Endothelial cell of umbilical vein (primary cell): ENCODE results near the gene STK16. TPM values are rescaled to one million over a fixed set of nuclear protein-coding genes. Genes with fewer than 3 reads are reported as not detected.

Experiments
- BruUV-seq: library from RNA; stranded (reverse); fragments of 400-500 nt; replicated peaks from 2 replicates; lab custom pipeline; 2021; lab: Mats Ljungman, UMichigan
- CTCF ChIA-PET: fragments of 300-600, 350-600 bp; sonication (Branson Sonifier 250); formaldehyde crosslinking; loops from one replicate; lab custom pipeline; 2021; ENCODE audit warnings: antibody characterized with exemption, inconsistent platforms; lab: Charles Lee
- POLR2A ChIA-PET: fragments of 300-600, 350-600 bp; sonication (Branson Sonifier 250); formaldehyde crosslinking; loops from one replicate; lab custom pipeline; 2021; ENCODE audit warnings: antibody characterized with exemption, inconsistent platforms; lab: Charles Lee
- DNase-seq: peaks from one replicate; pipeline ENCODE4 v3.0.0-alpha.2; 2011; ENCODE audit warnings: low read depth, low spot score
- FAIRE-seq: peaks from 2 replicates; lab custom pipeline; 2011; peaks lifted over from hg19 to GRCh38; lab: Jason Lieb, UNC
- H2AFZ ChIP-seq: 2 replicates; pipeline ENCODE4 v1.6.0; 2012; ENCODE audit warnings: low read depth, low read length, control low read depth, inconsistent platforms
- H3K27ac ChIP-seq: 2 replicates; pipeline ENCODE4 v1.5.1; 2011; ENCODE audit warnings: low read depth, mild to moderate bottlenecking, control low read depth, low read length, moderate library complexity; ENCODE audit not compliant: insufficient read depth
- H3K27me3 ChIP-seq, 2 experiments: 2 replicates each; pipeline versions ENCODE4 v1.6.0 to v1.6.1; 2011; ENCODE audit warnings: low read length in 2 of 2, mixed read lengths in 1 of 2; ENCODE audit not compliant: control insufficient read depth in 2 of 2, insufficient read depth in 2 of 2
- H3K36me3 ChIP-seq, 2 experiments: 2 replicates in 1 of 2; 3 replicates in 1 of 2; pipeline ENCODE4 v1.5.1; 2011; ENCODE audit warnings: low read length in 2 of 2, mild to moderate bottlenecking in 1 of 2, moderate library complexity in 1 of 2; ENCODE audit not compliant: control insufficient read depth in 2 of 2, insufficient read depth in 2 of 2; ENCODE audit errors: extremely low read depth in 1 of 2
- H3K4me1 ChIP-seq: 3 replicates; pipeline ENCODE4 v1.5.1; 2011; ENCODE audit warnings: mild to moderate bottlenecking, low read length; ENCODE audit not compliant: control insufficient read depth, insufficient read depth; ENCODE audit errors: extremely low read depth
- H3K4me2 ChIP-seq: 2 replicates; pipeline ENCODE4 v1.6.1; 2011; ENCODE audit warnings: low read length, control low read depth, mixed read lengths; ENCODE audit not compliant: insufficient read depth
- H3K4me3 ChIP-seq, 3 experiments: fragments of 200-600 bp in 1 of 3; sonication (generic), shearing (Covaris generic) in 1 of 3; replicated peaks in 1 of 3; 2 replicates each; pipeline ENCODE4 v1.5.1; 2011 to 2016; ENCODE audit warnings: control low read depth in 3 of 3, low read length in 3 of 3, mild to moderate bottlenecking in 2 of 3, inconsistent platforms in 1 of 3, low read depth in 1 of 3, moderate library complexity in 1 of 3; ENCODE audit not compliant: insufficient read depth in 1 of 3
- H3K79me2 ChIP-seq: 2 replicates; pipeline ENCODE4 v1.6.0; 2012; ENCODE audit warnings: low read length, inconsistent platforms; ENCODE audit not compliant: control insufficient read depth, insufficient read depth
- H3K9ac ChIP-seq: replicated peaks from 2 replicates; pipeline ENCODE3; 2011; ENCODE audit warnings: low read length, control low read depth; ENCODE audit not compliant: insufficient read depth; ENCODE audit errors: extremely low read depth
- H3K9me1 ChIP-seq: replicated peaks from 3 replicates; pipeline ENCODE4 v1.6.0; 2011; ENCODE audit warnings: mild to moderate bottlenecking, low read length; ENCODE audit not compliant: control insufficient read depth, insufficient read depth; ENCODE audit errors: extremely low read depth
- H3K9me3 ChIP-seq: replicated peaks from 2 replicates; pipeline ENCODE4 v1.5.1; 2012; ENCODE audit warnings: low read length, inconsistent platforms; ENCODE audit not compliant: control insufficient read depth, insufficient read depth
- H4K20me1 ChIP-seq: replicated peaks from 2 replicates; pipeline ENCODE3; 2011; ENCODE audit warnings: mild to moderate bottlenecking, low read length; ENCODE audit not compliant: control insufficient read depth, insufficient read depth; ENCODE audit errors: extremely low read depth
- CTCF ChIP-seq, 2 donors: IDR thresholded peaks; 1 replicate in 1 of 2; 2 replicates in 1 of 2; pipeline ENCODE4 v1.5.1; 2011; ENCODE audit warnings: low read length in 2 of 2, mild to moderate bottlenecking in 2 of 2, moderate library complexity in 2 of 2, control low read depth in 1 of 2, inconsistent platforms in 1 of 2, low read depth in 1 of 2; ENCODE audit not compliant: insufficient read depth in 1 of 2; ENCODE audit errors: extremely low read depth in 1 of 2
- EZH2 ChIP-seq: IDR thresholded peaks from 2 replicates; pipeline ENCODE4 v1.6.1; 2012; ENCODE audit warnings: borderline replicate concordance, low read depth, mild to moderate bottlenecking, moderate library complexity, low read length, inconsistent platforms; ENCODE audit not compliant: severe bottlenecking
- FOS ChIP-seq: IDR thresholded peaks from 2 replicates; pipeline ENCODE4 v1.6.1; 2011; ENCODE audit warnings: mild to moderate bottlenecking, low read length, moderate library complexity, borderline replicate concordance; ENCODE audit not compliant: insufficient read depth
- GATA2 ChIP-seq: IDR thresholded peaks from 2 replicates; pipeline ENCODE4 v1.7.0; 2011; ENCODE audit warnings: low read depth, mild to moderate bottlenecking, moderate library complexity, mixed read lengths, low read length; ENCODE audit not compliant: insufficient read length, insufficient read depth
- JUN ChIP-seq: IDR thresholded peaks from 2 replicates; pipeline ENCODE4 v1.6.1; 2011; ENCODE audit warnings: borderline replicate concordance, low read depth; ENCODE audit not compliant: insufficient read length, insufficient read depth
- MAX ChIP-seq: IDR thresholded peaks from 2 replicates; pipeline ENCODE4 v1.6.1; 2011; ENCODE audit not compliant: insufficient read depth, insufficient read length
- MYC ChIP-seq: IDR thresholded peaks from one replicate; pipeline ENCODE4 v1.6.1; 2011; ENCODE audit warnings: mild to moderate bottlenecking, low read depth, low read length
- POLR2A ChIP-seq: IDR thresholded peaks from 2 replicates; pipeline ENCODE4 v1.6.1; 2012; ENCODE audit warnings: low read depth, mild to moderate bottlenecking, control low read depth, low read length
- POLR2AphosphoS5 ChIP-seq: IDR thresholded peaks from 2 replicates; pipeline ENCODE4 v1.6.1; 2012; ENCODE audit warnings: low read depth, mild to moderate bottlenecking, control low read depth, low read length, moderate library complexity; ENCODE audit not compliant: insufficient read depth
- dilution Hi-C: fragments of 300-500 bp; cut with MboI; formaldehyde crosslinking; loops from one replicate; pipeline ENCODE4 v1.15.0; 2019; ENCODE audit warnings: low sequenced_read_pairs; ENCODE audit not compliant: extremely low pct_ligation_motif_present
- intact Hi-C: fragments of 100-400 bp; cut with micrococcal nuclease; formaldehyde crosslinking; loops from one replicate; pipeline ENCODE4 v1.10.0; 2022
- polyA plus RNA-seq, 4 experiments: library from polyadenylated mRNA; depleted of rRNA in 3 of 4; stranded (reverse) in 3 of 4; unstranded in 1 of 4; fragments of >200 nt; gene quantifications; 2 replicates each; pipeline versions ENCODE4 v1.2.1 to v1.2.3, GENCODE V29; 2011 to 2012; ENCODE audit warnings: missing spikeins in 1 of 4
- total RNA-seq: library from RNA; stranded (reverse); gene quantifications from 2 replicates; pipeline ENCODE4 v1.2.3, GENCODE V29; 2021

Gene STK16
- total and polyA plus RNA-seq, 2 donors (not counting 3 experiments of a cell fraction or from before 2014, with no cell fraction given): 18.8 to 63.2 TPM

DNA sequence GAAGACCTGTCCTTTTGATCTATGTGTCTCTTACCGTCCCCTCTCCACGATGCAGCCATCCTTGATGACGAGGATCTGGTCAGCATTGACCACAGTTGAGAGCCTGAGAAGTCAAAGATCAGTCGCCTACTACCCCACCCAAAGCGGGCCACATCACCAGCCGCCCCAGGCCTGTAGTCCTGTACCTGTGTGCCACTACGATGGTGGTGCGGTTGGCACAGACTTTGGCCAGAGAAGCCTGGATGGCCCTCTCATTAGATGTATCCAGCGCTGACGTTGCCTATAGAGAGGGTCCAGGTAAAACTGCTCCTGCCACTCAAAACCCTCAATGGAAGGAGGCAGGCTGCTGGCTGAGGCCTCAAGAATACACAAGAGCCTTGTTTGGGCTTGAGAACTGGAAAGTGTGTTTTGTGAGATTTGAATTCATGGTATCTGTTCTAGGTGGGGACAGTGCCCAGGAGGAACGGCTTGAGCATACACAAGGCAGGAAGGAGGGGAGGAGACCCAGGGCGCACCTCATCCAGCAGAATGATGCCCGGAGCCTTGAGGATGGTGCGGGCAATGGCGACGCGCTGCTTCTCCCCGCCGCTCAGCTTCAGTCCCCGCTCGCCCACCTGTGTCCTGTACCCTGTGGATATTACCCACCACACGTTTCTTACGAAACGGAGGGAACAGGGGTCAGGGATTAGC lies 34.9 kb upstream of the STK16 start:
- ChIA-PET POLR2A (no interaction called here), CTCF (interaction anchor here (1.1 kb wide), 1 partner anchor 14 kb away, joined by 3 read pairs; no protein-coding TSS in a partner anchor)
- Histone ChIP-seq H3K4me2 (no peak overlapping the region), H2AFZ (no peak overlapping the region), H3K27ac (no peak overlapping the region), H3K4me1 (peaks cover 18% of the 10 kb centered on the region), H3K9me3 (no peaks in the 10 kb centered on the region), H3K27me3 (no peaks in the 10 kb centered on the region), H3K9me1 (no peaks in the 10 kb centered on the region), H3K79me2 (no peaks in the 10 kb centered on the region), H3K4me3 (no peak overlapping the region), H3K9ac (no peak overlapping the region), H4K20me1 (no peaks in the 10 kb centered on the region), H3K36me3 (peaks cover 3 to 13% of the 10 kb centered on the region in 2 experiments)
- dilution Hi-C loops (no loop called here), intact Hi-C loops (no loop called here)
- FAIRE-seq (no peak), DNase-seq (no peak)
- TF ChIP-seq POLR2AphosphoS5: no peak
- TF ChIP-seq MAX: no peak
- no peak for TF ChIP-seq MYC
- TF ChIP-seq EZH2: no peak
- no peak for TF ChIP-seq FOS
- no peak for TF ChIP-seq GATA2
- TF ChIP-seq CTCF (IDR thresholded peaks at IDR 0.05; ENCODE audit: extremely low read depth in 1 of 2, insufficient read depth in 1 of 2, low read depth in 1 of 2, low read length in 2 of 2): no peak
- TF ChIP-seq POLR2A: no peak
- no peak for TF ChIP-seq JUN
- no TSS peak for BruUV-seq
